Stimulated activated naive B cell treated with anti-CD40 and anti-IgM and Interleukin-4, amounts not matched to agents 10 μg/mL and 1 μg/mL and 100 μg/mL, for 72 hours (primary cell): ENCODE results near the gene GTF3C2.
A peak's percentile ranks its signal among the peaks of the same experiment; 100 is the strongest.
"Not testable (repeated sequence)": the region's sequence is repeated elsewhere in the genome, so short reads cannot be mapped to it uniquely, and the experiment has no call there.

ENCODE experiments used
- ATAC-seq, 2 donors: fragments of 150-1000 bp; cut with Tn5 transposase; replicated peaks; 2 replicates each; pipeline ENCODE4 v1.10.0; 2021; ENCODE audit warnings: moderate library complexity in 1 of 2
- DNase-seq: peaks from one replicate; pipeline ENCODE4 v3.0.0; 2021
- H3K27ac Mint-ChIP-seq: one replicate; pipeline ENCODE4 v1.8.0; 2022; ENCODE audit warnings: mild to moderate bottlenecking, mixed read lengths
- H3K27me3 Mint-ChIP-seq, 2 donors: one replicate each; pipeline ENCODE4 v1.8.0; 2022; ENCODE audit warnings: mixed read lengths in 2 of 2
- H3K36me3 Mint-ChIP-seq, 2 donors: one replicate each; pipeline ENCODE4 v1.8.0; 2022; ENCODE audit warnings: mixed read lengths in 2 of 2, mild to moderate bottlenecking in 1 of 2
- H3K4me1 Mint-ChIP-seq, 2 donors: one replicate each; pipeline ENCODE4 v1.8.0; 2022; ENCODE audit warnings: mixed read lengths in 2 of 2, mild to moderate bottlenecking in 1 of 2
- H3K4me3 Mint-ChIP-seq, 2 donors: one replicate each; pipeline ENCODE4 v1.8.0; 2022; ENCODE audit warnings: mild to moderate bottlenecking in 2 of 2, mixed read lengths in 2 of 2, moderate library complexity in 1 of 2
- H3K9me3 Mint-ChIP-seq, 2 donors: one replicate each; pipeline ENCODE4 v1.8.0; 2022; ENCODE audit warnings: mixed read lengths in 2 of 2, mild to moderate bottlenecking in 1 of 2

The GTF3C2 gene

GRCh38 chr2:27354597-27354927, 2.0 kb downstream of the GTF3C2 start:
- no peaks in the 10 kb centered on the region for H3K9me3 Mint-ChIP-seq

GRCh38 chr2:27353762-27354596, 2.6 kb downstream of the GTF3C2 start:
- Mint-ChIP-seq H3K36me3 (peaks cover 17 to 27% of the 10 kb centered on the region in 2 donors), H3K27ac (peak overlapping the region; percentile 25), H3K4me1 (peaks cover 29 to 49% of the 10 kb centered on the region in 2 donors), H3K9me3 (no peaks in the 10 kb centered on the region), H3K27me3 (no peaks in the 10 kb centered on the region), H3K4me3 (peak overlapping the region; percentile 28 to 29)
- ATAC-seq (no peak), DNase-seq (no peak)

More at GRCh38 chr2:27354597-27354927, 2.0 kb downstream of the GTF3C2 start:
- Mint-ChIP-seq H3K4me1 (peaks cover 29 to 49% of the 10 kb centered on the region in 2 donors), H3K27ac (peak overlapping the region; percentile 25), H3K36me3 (peaks cover 15 to 23% of the 10 kb centered on the region in 2 donors), H3K27me3 (no peaks in the 10 kb centered on the region), H3K4me3 (peak overlapping the region; percentile 28 to 29)
- ATAC-seq (no peak), DNase-seq (no peak)

GRCh38 chr2:27353386-27353761, 3.2 kb downstream of the GTF3C2 start:
- not testable (repeated sequence) for DNase-seq, H3K27ac Mint-ChIP-seq, ATAC-seq, H3K9me3 Mint-ChIP-seq, H3K4me3 Mint-ChIP-seq, H3K27me3 Mint-ChIP-seq
- Mint-ChIP-seq H3K36me3 (peaks cover 15 to 23% of the 10 kb centered on the region in 2 donors), H3K4me1 (peaks cover 27 to 45% of the 10 kb centered on the region in 2 donors)

- Mint-ChIP-seq H3K36me3 (peaks cover 22 to 27% of the 10 kb centered on the region in 2 donors), H3K27me3 (no peaks in the 10 kb centered on the region), H3K9me3 (no peaks in the 10 kb centered on the region), H3K27ac (peak overlapping the region; percentile 14), H3K4me1 (peaks cover 26 to 43% of the 10 kb centered on the region in 2 donors), H3K4me3 (no peak overlapping the region)
- DNase-seq (no peak), ATAC-seq (no peak)
Observed at GRCh38 chr2:27351802-27352598, 4.6 kb downstream of the GTF3C2 start.

- no peak for ATAC-seq
Observed at GRCh38 chr2:27350106-27350693, 6.4 kb downstream of the GTF3C2 start.

GRCh38 chr2:27347641-27348040, 8.9 kb downstream of the GTF3C2 start:
- H3K27me3 Mint-ChIP-seq: no peaks in the 10 kb centered on the region
- peaks cover 19 to 40% of the 10 kb centered on the region in 2 donors for H3K4me1 Mint-ChIP-seq
- no peaks in the 10 kb centered on the region for H3K9me3 Mint-ChIP-seq
- no peak overlapping the region for H3K27ac Mint-ChIP-seq
- H3K4me3 Mint-ChIP-seq: no peak overlapping the region
- peaks cover 25 to 45% of the 10 kb centered on the region in 2 donors for H3K36me3 Mint-ChIP-seq
- DNase-seq: no peak
- no peak for ATAC-seq

More at GRCh38 chr2:27350106-27350693, 6.4 kb downstream of the GTF3C2 start:
- no peak overlapping the region for H3K4me3 Mint-ChIP-seq
- peaks cover 24 to 45% of the 10 kb centered on the region in 2 donors for H3K4me1 Mint-ChIP-seq
- no peak overlapping the region for H3K27ac Mint-ChIP-seq
- H3K27me3 Mint-ChIP-seq: no peaks in the 10 kb centered on the region
- H3K36me3 Mint-ChIP-seq: peaks cover 26 to 31% of the 10 kb centered on the region in 2 donors
- no peaks in the 10 kb centered on the region for H3K9me3 Mint-ChIP-seq
- no peak for DNase-seq

GRCh38 chr2:27336173-27336572, 20.4 kb downstream of the GTF3C2 start:
- Mint-ChIP-seq H3K4me3 (no peak overlapping the region), H3K27ac (peak overlapping the region; percentile 25), H3K36me3 (peaks cover 35 to 53% of the 10 kb centered on the region in 2 donors), H3K9me3 (no peaks in the 10 kb centered on the region), H3K4me1 (peaks cover 0 to 2% of the 10 kb centered on the region in 2 donors), H3K27me3 (no peaks in the 10 kb centered on the region)
- ATAC-seq (no peak), DNase-seq (no peak)

GRCh38 chr2:27335311-27335710, 21.3 kb downstream of the GTF3C2 start:
- DNase-seq (no peak), ATAC-seq (no peak)
- Mint-ChIP-seq H3K27me3 (no peaks in the 10 kb centered on the region), H3K27ac (no peak overlapping the region), H3K4me3 (no peak overlapping the region), H3K9me3 (no peaks in the 10 kb centered on the region), H3K4me1 (peaks cover 0 to 2% of the 10 kb centered on the region in 2 donors), H3K36me3 (peaks cover 35 to 52% of the 10 kb centered on the region in 2 donors)

- ATAC-seq: no peak
- no peak overlapping the region for H3K27ac Mint-ChIP-seq
- peaks cover 36 to 47% of the 10 kb centered on the region in 2 donors for H3K36me3 Mint-ChIP-seq
- H3K27me3 Mint-ChIP-seq: no peaks in the 10 kb centered on the region
- H3K4me3 Mint-ChIP-seq: no peak overlapping the region
- DNase-seq: no peak
- H3K9me3 Mint-ChIP-seq: no peaks in the 10 kb centered on the region
- peaks cover 11 to 35% of the 10 kb centered on the region in 2 donors for H3K4me1 Mint-ChIP-seq
Observed at GRCh38 chr2:27324720-27325119, 31.8 kb downstream of the GTF3C2 start.

- no peak for ATAC-seq
- peaks cover 33 to 40% of the 10 kb centered on the region in 2 donors for H3K36me3 Mint-ChIP-seq
- peak overlapping the region; percentile 96 for H3K27ac Mint-ChIP-seq
- H3K4me3 Mint-ChIP-seq: peak overlapping the region; percentile 88 to 92
- no peak for DNase-seq
- H3K4me1 Mint-ChIP-seq: peaks cover 11 to 35% of the 10 kb centered on the region in 2 donors
- H3K9me3 Mint-ChIP-seq: no peaks in the 10 kb centered on the region
- H3K27me3 Mint-ChIP-seq: no peaks in the 10 kb centered on the region
Observed at GRCh38 chr2:27323596-27324285, 32.8 kb downstream of the GTF3C2 start.

- peaks cover 11 to 35% of the 10 kb centered on the region in 2 donors for H3K4me1 Mint-ChIP-seq
- peak; percentile 84 for DNase-seq
- peak within 1 kb of the TSS; percentile 88 to 92 for H3K4me3 Mint-ChIP-seq
- H3K27me3 Mint-ChIP-seq: no peaks in the 10 kb centered on the region
- H3K9me3 Mint-ChIP-seq: no peaks in the 10 kb centered on the region
- H3K27ac Mint-ChIP-seq: peak within 1 kb of the TSS; percentile 96
- peak; percentile 96 for ATAC-seq
- peaks cover 31 to 33% of the 10 kb centered on the region in 2 donors for H3K36me3 Mint-ChIP-seq
Observed at GRCh38 chr2:27322766-27323595, 33.6 kb downstream of the GTF3C2 start, which contains the start of gene MPV17. MPV17 (minus strand) TSS chr2:27323097; CDS start chr2:27322517, 580 bp downstream.

- DNase-seq: peak; percentile 16
- peak; percentile 63 to 66 for ATAC-seq
- no peaks in the 10 kb centered on the region for H3K9me3 Mint-ChIP-seq
- H3K36me3 Mint-ChIP-seq: peaks cover 27 to 32% of the 10 kb centered on the region in 2 donors
- H3K4me3 Mint-ChIP-seq: peak overlapping the region; percentile 88 to 92
- peaks cover 11 to 35% of the 10 kb centered on the region in 2 donors for H3K4me1 Mint-ChIP-seq
- peak overlapping the region; percentile 96 for H3K27ac Mint-ChIP-seq
- H3K27me3 Mint-ChIP-seq: no peaks in the 10 kb centered on the region
Observed at GRCh38 chr2:27322301-27322765, 34.2 kb downstream of the GTF3C2 start.
